Prostate gland (tissue), 2 donors: ENCODE results near the gene H6PD. TPM values are rescaled to one million over a fixed set of nuclear protein-coding genes. Genes with fewer than 3 reads are reported as not detected.

Experiments
- DNase-seq: peaks from one replicate; pipeline ENCODE4 v3.0.0-alpha.2; 2019; ENCODE audit warnings: low spot score
- H3K27ac ChIP-seq, 2 donors: fragments of 200-600 bp; sonication (generic); 2 replicates each; pipeline ENCODE4 v1.5.1; 2017 to 2019
- H3K27me3 ChIP-seq: fragments of 200-600 bp; sonication (generic); replicated peaks from 2 replicates; pipeline ENCODE4 v1.5.1; 2019; ENCODE audit not compliant: insufficient read depth
- H3K36me3 ChIP-seq, 2 donors: fragments of 200-600 bp; sonication (generic); 1 replicate in 1 of 2; 2 replicates in 1 of 2; pipeline versions ENCODE4 v1.5.1 to v1.8.1; 2017 to 2019
- H3K4me1 ChIP-seq: fragments of 200-600 bp; sonication (generic); replicated peaks from 2 replicates; pipeline ENCODE4 v1.5.1; 2019
- H3K4me3 ChIP-seq, 2 donors: fragments of 200-600 bp; sonication (generic); 2 replicates each; pipeline ENCODE4 v1.5.1; 2017 to 2019
- H3K9me3 ChIP-seq: fragments of 200-600 bp; sonication (generic); 2 replicates; pipeline ENCODE4 v1.5.1; 2017
- POLR2A ChIP-seq: fragments of 450-650 bp; IDR thresholded peaks from one replicate; pipeline ENCODE4 v1.6.1; 2016; ENCODE audit warnings: antibody characterized with exemption, mild to moderate bottlenecking
- POLR2AphosphoS5 ChIP-seq: sonication (generic); formaldehyde crosslinking; IDR thresholded peaks from one replicate; pipeline ENCODE4 v1.6.1; 2017; ENCODE audit warnings: antibody characterized with exemption
- WGBS: methylation state at CpG from one replicate; pipeline ENCODE4 v1.1.5; 2018; 5-methylcytosine and 5-hydroxymethylcytosine counted together
- intact Hi-C: fragments of 100-400 bp; cut with DNase I; formaldehyde crosslinking; loops from one replicate; pipeline ENCODE4 v1.14.2; 2022
- total RNA-seq, 2 donors: library from RNA; depleted of rRNA; stranded (reverse); fragments of >200 nt; gene quantifications; one replicate each; pipeline ENCODE4 v1.1.0, GENCODE V29; 2016
- TF ChIP-seq, protein P1 (sequence below), 4 experiments: fragments of 200-600 bp in 2 of 4; fragments of 450-650 bp in 2 of 4; sonication (generic) in 2 of 4; IDR thresholded peaks; 1 replicate in 3 of 4; 2 replicates in 1 of 4; pipeline ENCODE4 v1.5.1; 2016 to 2019; ENCODE audit warnings: antibody characterized with exemption in 4 of 4, mild to moderate bottlenecking in 2 of 4, moderate library complexity in 2 of 4

Gene H6PD
- total RNA-seq, 2 donors from 2014 or later = 52.8 to 88.8 TPM

DNA sequence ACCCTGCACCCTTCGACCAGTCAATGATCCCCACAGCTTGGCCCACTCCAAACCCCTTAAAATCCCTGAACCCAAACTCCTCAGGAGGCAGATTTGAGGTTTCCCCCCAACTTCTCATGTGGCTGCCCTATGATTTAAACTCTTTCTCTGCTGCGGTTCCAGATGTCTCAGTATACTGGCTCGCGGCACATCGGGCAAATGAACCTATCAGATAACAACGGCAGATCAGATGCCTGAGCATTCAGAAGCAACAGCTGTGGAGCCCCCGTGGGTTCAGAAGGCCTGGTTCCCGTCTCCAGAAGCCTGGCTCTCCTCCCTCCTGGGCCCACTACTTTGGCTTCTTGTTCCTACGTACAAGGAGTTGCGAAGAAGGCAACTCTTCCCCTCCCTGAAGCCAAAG, 43.3 kb upstream of the H6PD start:
- 93% methylated on average over 10 of the region's 10 CpGs for WGBS
- intact Hi-C loops = no loop called here
- no peaks in the 10 kb centered on the region for H3K9me3 ChIP-seq

DNA sequence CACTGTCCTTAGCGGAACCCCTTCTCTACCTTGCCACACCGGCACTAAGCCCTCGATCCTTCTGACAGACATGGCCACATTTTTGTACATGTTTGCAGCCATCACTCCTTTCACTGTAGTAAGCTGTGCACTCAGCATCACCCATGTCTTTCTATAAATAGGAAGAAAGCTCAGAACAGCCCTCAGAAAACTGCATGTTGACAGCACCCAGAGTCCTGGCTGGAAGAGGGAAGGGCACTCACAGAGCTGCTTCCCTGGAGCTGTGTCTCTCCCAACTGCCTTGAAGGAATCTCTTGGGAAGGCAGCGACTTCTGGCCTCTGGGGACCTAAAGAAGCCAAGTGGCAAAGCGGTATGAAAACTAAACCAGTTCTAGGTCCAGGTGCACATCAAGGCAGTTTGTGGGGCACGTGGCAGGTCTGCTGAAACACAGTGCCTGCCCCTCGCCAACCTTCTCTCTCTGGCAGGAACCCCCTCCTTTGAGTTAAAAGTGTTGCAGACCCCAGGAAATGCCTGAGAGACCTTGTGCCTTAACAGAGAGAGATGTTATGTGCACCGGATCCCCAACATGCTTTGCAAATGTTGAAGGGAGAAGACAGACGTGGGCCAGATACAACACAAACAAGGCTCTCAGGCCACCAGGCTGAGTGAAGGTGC, 41.9 kb upstream of the H6PD start:
- no peak for DNase-seq
- Histone ChIP-seq H3K27ac (no peak overlapping the region), H3K4me1 (no peaks in the 10 kb centered on the region), H3K9me3 (no peaks in the 10 kb centered on the region), H3K4me3 (no peak overlapping the region), H3K27me3 (peaks cover 1% of the 10 kb centered on the region), H3K36me3 (no peaks in the 10 kb centered on the region)
- intact Hi-C loops = no loop called here
- 77% methylated on average over 9 of the region's 9 CpGs for WGBS
- TF ChIP-seq, protein P1, sequence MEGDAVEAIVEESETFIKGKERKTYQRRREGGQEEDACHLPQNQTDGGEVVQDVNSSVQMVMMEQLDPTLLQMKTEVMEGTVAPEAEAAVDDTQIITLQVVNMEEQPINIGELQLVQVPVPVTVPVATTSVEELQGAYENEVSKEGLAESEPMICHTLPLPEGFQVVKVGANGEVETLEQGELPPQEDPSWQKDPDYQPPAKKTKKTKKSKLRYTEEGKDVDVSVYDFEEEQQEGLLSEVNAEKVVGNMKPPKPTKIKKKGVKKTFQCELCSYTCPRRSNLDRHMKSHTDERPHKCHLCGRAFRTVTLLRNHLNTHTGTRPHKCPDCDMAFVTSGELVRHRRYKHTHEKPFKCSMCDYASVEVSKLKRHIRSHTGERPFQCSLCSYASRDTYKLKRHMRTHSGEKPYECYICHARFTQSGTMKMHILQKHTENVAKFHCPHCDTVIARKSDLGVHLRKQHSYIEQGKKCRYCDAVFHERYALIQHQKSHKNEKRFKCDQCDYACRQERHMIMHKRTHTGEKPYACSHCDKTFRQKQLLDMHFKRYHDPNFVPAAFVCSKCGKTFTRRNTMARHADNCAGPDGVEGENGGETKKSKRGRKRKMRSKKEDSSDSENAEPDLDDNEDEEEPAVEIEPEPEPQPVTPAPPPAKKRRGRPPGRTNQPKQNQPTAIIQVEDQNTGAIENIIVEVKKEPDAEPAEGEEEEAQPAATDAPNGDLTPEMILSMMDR (IDR thresholded peaks at IDR 0.05) = no peak
- TF ChIP-seq POLR2A = no peak

More for the DNA sequence above, 43.3 kb upstream of the H6PD start:
- Histone ChIP-seq H3K4me1 (no peaks in the 10 kb centered on the region), H3K27me3 (no peaks in the 10 kb centered on the region), H3K4me3 (no peak overlapping the region), H3K36me3 (no peaks in the 10 kb centered on the region), H3K27ac (no peak overlapping the region)
- DNase-seq = no peak
- no peak for TF ChIP-seq POLR2AphosphoS5
- TF ChIP-seq, protein P1 (IDR thresholded peaks at IDR 0.05) = no peak
- no peak for TF ChIP-seq POLR2A

DNA sequence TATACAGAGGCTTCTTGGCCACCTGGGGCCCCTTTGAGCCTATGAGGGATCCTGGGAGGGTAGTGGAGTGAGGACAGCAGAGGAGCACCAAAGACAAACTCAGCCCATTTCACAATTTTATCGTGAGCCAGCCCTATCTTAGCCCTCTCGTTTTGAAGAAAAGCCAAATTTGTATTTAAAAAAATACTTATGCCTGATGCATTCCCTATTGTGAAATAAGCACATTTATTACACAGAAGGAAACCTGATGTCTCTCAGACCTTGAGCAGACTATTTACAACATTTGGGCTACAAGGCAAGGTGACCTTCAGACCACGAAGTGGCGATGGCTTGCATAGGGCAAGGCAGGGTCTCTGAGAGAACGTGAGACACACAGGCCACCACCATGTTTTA, 41.3 kb upstream of the H6PD start:
- intact Hi-C loops = no loop called here
- TF ChIP-seq, protein P1 (IDR thresholded peaks at IDR 0.05) = no peak
- TF ChIP-seq POLR2AphosphoS5 = no peak
- TF ChIP-seq POLR2A = no peak
- Histone ChIP-seq H3K27ac (no peak overlapping the region), H3K4me3 (no peak overlapping the region), H3K4me1 (peaks cover 1% of the 10 kb centered on the region), H3K27me3 (peaks cover 5% of the 10 kb centered on the region), H3K9me3 (no peaks in the 10 kb centered on the region), H3K36me3 (no peaks in the 10 kb centered on the region)
- WGBS = 81% methylated on average over 5 of the region's 5 CpGs
- DNase-seq = no peak

DNA sequence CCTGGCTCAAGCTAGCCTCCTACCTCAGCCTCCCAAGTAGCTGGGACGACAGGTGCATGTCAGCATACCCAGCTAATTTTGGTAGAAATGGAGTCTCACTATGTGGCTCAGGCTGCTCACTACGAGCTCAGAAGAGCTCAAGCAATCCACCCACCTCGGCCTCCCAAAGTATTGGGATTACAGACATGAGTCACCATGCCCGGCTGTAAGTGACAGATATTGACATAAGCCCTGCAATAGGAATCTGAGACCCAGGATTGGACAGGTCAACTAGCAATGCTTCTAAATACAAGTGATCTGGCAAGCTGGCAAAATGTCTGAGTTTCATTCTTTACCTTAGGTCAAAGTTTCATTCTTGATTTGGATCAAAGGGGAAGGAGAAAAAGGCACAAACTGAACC, 40.5 kb upstream of the H6PD start:
- no peak overlapping the region for H3K27ac ChIP-seq
- intact Hi-C loops = no loop called here
- H3K4me1 ChIP-seq = peaks cover 5% of the 10 kb centered on the region
- TF ChIP-seq, protein P1 (IDR thresholded peaks at IDR 0.05) = no peak
- TF ChIP-seq POLR2A (no peak), POLR2AphosphoS5 (no peak)
- 87% methylated on average over 4 of the region's 4 CpGs for WGBS
- DNase-seq = no peak
- no peaks in the 10 kb centered on the region for H3K9me3 ChIP-seq
- H3K4me3 ChIP-seq = no peak overlapping the region
- peaks cover 5% of the 10 kb centered on the region for H3K27me3 ChIP-seq
- H3K36me3 ChIP-seq = no peaks in the 10 kb centered on the region

DNA sequence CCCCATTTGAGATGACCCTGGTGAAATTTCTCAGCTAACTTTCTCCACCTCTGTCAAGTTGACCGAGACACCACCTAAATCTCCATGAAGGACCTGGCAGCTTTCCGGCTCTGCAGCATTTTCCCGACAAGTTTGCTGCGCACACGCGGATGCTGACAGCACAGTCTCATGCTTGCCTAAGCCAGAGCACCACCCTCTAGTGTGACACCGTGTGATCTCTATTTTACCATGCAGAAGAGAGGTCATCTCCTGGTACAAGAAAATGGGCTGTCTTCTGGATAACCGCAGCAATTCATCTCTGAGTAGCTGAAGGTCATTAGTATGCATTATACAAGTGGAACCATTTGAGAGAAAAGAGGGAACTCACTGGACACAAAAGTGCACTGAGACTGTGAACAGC, 38.9 kb upstream of the H6PD start:
- WGBS = 93% methylated on average over 8 of the region's 8 CpGs
- Histone ChIP-seq H3K27me3 (peaks cover 5% of the 10 kb centered on the region), H3K4me3 (no peak overlapping the region), H3K9me3 (no peaks in the 10 kb centered on the region), H3K27ac (no peak overlapping the region), H3K36me3 (no peaks in the 10 kb centered on the region), H3K4me1 (peaks cover 5% of the 10 kb centered on the region)
- TF ChIP-seq POLR2A (no peak), POLR2AphosphoS5 (no peak)
- TF ChIP-seq, protein P1 (IDR thresholded peaks at IDR 0.05) = no peak
- intact Hi-C loops = loop anchor here (1.0 kb wide), 2 partner anchors 53 to 84 kb away; no protein-coding TSS in a partner anchor
- no peak for DNase-seq
